ENCODE results near the gene NAA16.

Gene NAA16

DNA sequence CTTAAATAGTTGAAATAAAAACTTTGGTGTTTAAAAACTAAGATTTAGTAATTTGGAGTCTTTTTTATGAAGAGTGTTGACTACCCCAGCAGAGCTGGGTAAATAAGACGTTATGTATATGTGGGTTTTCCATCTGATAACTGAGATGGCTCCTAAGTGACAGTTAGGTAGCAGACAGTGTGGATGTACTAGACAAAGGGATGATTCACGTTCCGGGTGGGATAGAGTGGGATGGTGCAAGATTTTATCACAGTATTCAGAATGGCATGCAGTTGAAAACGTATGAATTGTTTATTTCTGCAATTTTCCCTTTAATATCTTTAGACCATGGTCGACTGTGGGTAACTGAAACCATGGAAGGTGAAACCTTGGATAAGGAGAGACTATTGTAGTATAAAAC lies 50.4 kb downstream of the NAA16 start:
- no peak for DNase-seq

DNA sequence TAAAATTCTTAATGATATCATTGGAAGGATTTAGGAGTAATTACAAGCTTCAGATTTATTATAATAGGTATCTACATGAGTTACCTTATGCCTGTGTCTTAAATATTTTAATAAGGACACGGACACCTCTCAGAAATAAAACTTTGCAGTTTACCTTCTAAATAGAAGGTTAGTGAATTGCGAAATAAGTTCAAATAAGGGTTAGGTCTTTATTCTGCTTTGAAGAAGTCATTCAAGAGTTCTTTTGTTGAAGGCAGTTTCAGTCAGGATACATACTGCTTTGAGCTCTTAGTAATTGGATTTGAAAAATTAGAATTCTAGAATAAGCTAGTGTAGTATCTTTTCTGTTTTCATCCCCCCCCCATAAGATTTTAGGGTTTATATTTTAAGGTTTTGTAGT lies 53.0 kb downstream of the NAA16 start:
- no peak for DNase-seq

DNA sequence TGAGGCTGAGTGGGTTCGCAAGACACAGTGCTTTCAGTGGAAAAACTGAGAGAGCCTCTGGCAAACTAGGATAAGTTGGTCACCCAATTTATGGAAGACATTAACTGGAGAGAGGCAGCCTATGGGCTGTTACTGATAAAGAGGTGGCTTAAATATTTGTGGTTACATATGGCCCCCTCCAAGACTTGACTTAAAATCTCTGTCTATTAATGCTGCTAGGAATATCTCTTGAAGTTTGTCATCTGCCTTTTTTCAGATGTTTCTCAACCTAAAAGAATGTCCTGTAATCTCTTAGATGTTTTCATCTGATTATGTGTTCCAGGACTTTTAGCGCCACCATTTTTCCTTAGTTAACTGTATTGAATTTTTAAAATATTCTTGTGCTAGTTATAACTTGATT lies 54.6 kb downstream of the NAA16 start:
- DNase-seq, result no peak

DNA sequence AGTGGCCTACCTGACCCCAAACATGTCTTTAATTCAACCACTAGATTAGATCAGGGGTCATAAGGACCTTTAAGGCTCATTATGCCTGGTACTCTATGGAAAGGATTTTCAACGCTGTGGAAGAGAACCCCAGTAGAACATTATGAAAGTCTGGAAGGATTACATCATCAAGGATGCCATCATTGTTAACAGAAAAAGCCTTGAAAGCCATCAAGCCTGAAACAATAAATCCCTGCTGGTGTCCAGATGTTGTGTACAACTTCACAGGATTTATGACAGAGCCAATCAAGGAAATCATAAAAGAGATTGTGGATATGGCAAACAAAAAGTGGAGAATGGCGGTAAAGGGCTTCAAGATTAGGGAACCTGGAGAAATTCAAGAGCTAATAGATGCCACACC lies 59.7 kb downstream of the NAA16 start:
- no peak for DNase-seq

DNA sequence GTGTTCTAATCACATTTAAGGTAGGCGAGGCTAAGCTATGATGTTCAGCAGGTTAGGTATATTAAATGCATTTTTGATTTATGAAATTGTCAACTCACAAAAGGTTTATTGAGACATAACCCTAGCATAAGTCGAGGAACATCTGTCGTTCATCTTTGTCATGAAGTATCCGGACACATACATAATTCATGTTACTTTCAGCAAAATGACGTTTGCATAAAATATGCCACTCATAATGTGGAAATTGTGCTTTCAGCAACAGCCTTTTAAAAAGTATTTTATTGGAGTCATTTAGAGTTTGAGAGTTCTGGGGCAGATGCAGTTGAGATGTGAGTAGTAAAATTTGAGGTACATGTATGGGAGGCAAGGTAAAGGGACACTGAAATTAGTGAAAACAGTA lies 66.4 kb downstream of the NAA16 start:
- DNase-seq, result no peak

DNA sequence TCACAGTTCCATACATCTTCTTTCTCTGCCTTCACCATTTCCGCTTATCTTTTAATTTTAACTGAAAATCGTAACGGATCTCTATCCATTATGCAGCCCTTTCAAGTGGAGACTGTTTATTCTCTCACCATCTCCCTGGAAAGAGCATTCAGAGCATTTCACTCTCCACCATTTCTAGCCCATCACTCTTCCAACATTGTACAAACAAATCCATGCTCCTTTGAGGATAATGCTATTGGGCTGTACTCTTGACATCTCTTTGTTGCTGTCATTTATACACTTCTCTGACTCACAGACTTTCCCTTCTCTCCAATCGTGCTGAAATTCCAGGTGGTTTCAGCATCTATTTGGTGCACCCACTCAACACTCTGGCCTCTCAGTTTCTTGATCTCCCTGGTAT lies 71.4 kb downstream of the NAA16 start:
- no peak for DNase-seq

DNA sequence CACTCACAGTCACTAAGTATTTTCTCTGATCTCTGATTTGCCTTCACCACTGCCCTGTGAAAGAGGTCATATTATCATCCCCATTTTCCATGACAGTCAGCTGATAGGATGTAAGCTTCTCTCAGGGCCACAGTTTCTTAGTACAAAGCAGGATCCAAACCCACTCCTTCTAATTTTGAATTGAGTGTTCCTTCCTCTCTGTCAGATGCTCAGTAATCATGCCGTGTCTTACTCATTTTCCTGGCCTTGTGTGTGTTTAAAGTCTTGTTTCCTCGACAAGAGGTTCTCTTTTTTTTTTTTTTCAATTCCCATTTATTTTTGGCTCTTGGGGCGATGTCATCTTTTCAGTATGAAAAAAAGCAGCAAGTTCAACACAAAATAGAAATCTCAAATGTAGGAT lies 72.3 kb downstream of the NAA16 start:
- no peak for DNase-seq

DNA sequence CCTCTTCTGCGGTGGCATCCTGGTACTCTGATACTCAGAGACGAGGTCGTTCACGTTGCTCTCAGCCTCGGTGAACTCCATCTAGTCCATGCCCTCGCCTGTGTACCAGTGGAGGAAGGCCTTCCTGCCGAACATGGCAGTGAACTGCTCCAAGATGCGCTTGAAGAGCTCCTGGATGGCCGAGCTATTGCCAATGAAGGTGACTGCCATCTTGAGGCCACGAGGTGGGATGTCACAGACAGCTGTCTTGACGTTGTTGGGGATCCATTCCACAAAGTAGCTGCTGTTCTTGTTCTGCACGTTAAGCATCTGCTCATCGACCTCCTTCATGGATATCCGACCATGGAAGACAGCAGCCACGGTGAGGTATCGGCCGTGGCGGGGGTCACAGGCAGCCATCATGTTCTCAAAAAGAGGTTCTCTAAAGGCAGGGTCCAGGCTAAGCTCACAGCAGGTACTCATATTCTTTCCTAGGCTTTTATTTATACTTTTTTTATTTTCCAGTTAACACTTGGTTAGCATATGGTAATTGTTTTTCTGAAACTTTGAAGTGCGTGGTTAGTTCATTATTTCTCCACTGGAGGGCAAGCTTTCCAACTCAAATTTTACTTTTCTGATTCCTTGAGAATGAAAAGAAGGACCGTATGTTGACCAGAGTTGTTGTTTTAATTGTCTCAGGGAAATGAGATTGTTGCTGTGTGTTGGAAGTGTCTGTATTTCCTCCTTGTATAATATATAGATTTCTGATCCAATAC lies 73.9 kb downstream of the NAA16 start:
- DNase-seq, result peak; percentile 18

DNA sequence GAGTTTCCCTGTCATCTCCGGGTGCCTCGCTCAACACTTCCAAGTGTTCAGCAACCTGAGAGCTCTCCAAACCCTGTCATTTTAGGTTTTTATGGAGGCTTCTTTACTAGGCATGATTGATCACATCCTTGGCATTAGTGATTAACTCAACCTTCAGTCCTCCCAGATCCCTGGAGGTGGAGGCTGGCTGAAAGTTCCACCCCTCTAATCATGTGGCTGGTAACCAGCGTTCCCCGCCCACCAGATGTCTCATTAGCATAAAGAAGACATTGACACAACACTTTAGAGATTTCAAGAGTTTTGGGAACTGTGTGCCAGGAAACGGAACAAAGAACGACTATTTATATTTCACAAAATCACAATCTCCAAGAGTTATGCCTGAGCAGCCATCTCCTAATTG lies 75.1 kb downstream of the NAA16 start:
- DNase-seq, result no peak

DNA sequence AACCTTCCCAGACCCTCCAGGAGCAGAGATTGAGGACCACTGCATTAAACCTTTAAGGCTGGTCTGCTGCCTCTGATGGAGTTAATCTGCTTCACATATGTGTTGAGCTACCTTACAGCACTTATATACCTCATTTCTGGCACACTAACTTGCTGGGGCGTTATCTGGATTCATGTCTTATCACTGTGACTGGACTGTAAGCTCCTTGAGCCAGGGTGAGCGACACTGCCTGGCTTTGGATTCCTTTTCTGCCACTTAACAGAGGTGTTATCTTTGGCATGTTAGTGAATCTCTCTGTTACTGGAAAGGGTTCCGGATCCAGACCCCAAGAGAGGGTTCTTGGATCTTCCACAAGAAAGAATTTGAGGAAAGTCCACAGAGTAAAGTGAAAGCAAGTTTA lies 76.5 kb downstream of the NAA16 start:
- DNase-seq, result no peak

DNA sequence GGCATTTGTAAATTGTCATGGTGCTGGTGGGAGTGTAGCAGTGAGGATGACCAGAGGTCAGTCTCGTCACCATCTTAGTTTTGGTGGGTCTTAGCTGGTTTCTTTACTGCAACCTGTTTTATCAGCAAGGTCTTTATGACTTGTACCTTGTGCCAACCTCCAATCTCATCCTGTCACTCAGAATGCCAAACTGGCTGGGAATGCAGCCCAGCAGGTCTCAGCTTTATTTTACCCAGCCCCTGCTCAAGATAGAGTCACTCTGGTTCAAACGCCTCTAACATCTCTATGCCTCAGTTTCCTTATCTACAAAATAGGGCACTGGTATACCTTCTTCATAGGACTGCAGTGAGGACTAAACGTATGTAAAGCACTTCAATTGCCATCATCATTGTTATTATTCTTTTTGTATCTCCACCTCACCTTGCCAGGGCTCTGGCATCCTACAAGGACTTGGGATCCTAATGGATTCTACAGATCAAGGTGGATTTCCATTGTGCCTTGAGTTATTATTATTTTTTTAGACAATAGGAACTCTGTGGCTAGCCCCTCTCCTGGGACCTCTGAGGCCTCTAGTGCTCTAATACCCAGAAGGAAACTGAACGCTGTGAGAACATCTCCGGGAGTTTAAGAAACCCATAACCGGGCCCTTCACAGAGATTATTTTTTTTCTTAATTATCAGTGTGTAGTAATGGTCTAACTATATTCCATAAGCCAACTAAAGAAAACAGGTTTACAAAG lies 77.2 kb downstream of the NAA16 start:
- DNase-seq, result no peak

DNA sequence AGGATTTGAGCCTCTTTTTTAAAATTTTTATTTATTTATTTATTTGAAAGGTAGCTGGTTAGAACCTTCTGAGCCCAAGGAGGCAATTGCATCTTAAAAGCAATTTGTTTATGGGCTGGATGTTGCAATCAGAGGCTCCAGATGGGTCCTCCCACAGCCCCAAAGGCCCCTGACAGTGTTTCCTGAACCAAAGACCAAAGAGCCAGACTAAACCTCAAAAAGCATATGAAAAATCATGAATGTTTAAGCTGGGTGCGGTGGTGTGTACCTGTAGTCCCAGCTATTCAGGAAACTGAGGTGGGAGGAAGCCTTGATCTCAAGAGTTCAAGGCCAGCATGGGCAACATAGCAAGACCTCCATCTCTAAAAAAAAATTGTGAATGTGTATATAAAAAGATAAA lies 78.5 kb downstream of the NAA16 start:
- DNase-seq, result no peak

DNA sequence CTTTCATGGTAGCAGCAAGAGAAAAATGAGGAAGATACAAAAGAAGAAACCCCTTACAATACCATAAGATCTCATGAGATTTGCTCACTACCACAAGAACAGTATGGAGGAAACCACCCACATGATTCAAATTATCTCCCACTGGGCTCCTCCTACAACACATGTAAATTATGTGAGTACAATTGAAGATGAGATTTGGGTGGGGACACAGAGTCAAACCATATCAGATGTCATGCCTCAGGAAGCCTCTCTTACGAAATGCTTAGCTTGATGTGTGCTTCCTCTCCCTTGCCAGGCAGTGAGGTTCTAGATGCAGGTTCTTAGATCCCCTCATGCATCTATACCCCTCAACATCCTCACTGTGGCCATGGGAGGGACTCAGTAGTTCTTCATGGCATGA lies 83.1 kb downstream of the NAA16 start:
- no peak for DNase-seq

DNA sequence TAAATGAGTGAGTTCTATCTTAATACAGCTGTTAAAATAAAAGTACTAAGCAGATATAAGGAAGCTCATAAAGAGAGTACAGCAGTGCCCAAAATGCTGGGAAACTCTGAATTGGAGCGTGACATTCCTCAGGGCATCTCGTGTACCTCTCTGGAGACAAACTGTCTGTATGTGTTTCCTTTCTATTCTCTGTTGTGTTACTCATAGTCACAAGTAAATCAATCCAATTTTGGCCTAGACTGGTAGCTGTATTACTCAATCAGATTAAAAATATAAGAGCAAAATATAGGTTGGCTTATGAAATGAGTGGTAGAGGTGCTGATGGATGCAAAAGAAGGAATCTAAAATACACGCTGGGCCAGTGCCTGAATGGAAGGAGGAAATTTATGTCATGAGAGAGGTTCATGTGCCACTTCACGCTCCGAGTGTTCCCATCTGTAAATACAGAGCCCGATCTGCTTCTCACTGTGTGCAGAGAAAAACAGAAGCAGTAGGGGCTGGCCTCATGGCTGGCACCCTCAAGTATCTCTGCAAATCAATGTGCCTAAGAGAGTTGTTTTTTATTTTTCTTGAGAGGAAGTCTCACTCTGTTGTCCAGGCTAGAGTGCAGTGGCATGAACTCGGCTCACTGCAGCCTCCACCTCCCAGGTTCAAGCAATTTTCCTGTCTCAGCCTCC lies 87.6 kb downstream of the NAA16 start:
- DNase-seq, result peak; percentile 23

DNA sequence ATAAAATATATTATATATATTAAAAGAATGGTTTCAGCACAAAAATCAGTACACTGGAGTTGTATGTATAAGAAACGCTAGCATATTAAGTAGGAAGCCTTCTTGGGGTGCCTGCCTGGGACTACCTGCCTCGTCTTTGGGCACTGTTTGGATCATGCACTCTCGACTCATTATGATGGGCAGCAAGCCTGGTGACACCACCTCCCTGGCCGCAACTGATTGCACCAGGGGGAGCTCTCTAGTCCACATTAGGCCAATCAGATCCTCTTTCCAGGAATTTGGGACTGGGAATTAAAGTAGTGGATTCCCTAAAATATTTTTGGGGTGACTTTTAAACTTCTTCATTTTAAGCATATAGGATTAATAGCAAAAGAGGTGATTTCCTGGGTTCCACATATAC lies 90.3 kb downstream of the NAA16 start:
- peak; percentile 67 for DNase-seq

DNA sequence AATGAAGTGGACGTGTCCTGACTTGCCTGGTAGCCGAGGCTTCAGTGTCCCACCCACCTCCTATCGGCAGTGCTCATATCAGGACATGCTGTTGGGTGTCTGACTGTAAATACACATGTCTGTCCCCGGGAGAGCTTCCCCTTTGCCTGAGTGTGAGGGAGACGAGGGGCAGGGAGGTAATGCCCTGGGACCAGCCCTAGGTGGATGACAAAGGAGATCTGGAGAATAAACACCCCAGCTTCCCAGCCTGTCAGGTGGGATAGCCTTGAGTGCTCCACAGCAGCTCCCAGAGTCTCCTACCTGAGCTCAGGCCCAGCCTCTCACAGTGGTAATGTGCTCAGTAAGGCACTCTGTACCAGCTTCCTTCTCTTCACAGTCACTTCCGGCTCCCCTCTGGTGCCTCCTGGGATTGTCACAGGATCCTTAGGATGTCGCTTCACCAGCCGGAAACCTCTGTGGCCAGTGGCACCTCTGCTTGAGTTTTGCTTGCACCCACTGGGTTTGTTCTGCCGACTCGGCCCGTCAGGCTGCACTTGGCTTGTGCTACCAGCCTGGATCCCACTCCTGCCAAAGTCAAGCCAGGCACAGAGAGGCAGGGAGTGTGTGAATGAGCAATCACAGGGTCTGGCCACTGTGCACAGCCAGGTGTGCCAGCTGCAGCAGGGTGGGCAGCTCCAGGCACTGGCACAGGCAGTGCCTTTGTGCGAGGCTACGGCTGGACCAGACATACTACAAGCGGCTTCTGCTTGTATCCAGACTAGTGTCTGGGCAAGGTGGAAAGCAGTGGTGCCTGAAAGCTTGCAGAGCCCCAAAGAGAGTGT lies 91.8 kb downstream of the NAA16 start:
- no peak for DNase-seq

DNA sequence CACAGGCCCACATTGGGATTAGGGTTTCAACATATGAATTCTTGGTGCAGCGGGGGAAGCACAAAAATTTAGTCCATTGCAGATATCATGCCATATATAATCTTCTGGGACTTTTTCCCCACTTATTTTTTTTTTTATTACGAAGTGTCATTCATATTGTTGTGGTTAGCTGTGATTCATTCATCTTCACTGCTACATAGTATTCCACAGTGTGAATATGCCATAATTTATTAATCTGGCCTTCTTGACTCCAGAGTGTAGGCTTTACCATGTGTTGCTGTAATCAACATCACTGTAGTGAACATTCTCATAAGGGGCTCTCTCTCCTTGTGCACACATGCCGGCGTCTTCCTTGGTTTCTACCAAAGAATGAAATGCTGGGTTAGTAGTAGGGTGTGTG lies 92.9 kb downstream of the NAA16 start:
- DNase-seq, result no peak

DNA sequence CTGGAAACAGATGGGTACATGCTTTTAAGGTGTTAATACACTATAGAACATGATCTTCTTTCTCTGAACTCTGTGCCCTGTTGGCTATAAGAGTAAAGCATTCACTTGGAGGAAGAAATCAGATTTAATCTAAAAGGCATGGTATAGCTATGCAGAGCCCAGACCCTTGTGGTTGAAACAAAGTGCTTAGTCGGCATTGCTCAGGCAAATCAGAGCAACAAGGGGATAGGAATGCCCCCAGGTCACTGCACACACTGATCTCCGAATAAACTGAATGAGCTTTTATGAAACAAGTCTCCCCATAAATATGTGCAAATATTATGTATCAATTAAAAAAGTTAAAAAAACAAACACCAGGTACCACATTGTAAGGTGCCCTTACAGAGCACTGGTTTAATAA lies 94.3 kb downstream of the NAA16 start:
- no peak for DNase-seq

DNA sequence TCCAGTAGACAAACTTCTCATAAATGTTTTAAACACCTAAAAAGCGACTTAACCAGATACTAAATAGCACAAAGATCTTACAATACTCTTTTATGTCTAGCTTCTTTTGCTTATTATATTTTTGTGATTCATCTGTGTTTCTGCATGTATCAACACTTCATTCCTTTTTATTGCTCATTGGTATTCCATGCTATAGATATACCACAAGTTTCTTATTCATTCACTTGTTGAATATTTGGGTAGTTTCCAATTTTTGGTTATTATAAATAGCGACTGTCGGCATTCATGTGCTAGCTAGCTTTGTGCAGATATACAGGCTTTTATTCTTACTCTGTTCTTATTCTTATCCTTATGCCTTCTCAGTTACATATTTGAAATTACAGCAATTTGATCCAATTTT lies 96.3 kb downstream of the NAA16 start:
- DNase-seq, result no peak

DNA sequence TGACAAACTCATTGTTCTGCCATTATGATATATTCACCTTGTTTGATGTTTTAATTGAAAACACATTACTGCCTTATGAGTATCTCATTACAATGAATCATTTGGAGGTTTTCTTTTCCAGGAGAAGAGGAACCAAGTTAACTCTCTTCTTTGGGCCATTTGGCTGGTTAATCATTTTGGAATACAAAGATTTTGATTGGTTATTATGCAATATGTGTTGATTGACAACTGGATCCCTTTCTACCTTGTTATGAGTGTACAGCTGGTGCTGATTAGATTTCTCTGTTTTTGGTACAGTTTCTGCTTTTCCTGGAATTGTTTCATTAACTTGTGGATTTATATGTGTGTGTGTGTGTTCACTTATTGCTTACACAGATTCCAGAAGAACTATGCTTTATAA lies 97.1 kb downstream of the NAA16 start:
- DNase-seq, result no peak

DNA sequence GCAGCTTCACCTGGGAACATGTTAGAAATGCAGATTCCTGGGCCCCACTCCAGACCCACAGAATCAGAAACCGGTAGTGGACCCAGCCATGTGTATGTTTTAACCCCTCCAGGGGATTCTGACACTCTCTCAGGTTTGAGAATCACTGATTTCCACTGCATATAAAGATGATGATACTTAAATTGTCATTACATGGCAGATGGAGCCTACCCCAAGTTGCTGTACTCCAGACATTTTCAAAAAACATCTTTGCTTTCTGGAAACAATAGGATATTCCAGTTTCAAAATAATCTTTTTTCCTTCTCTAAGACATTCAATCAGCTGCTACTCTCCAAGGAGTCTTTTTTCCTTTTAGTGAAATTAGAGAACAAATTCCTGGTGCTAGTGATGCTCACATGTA lies 97.7 kb downstream of the NAA16 start:
- no peak for DNase-seq

DNA sequence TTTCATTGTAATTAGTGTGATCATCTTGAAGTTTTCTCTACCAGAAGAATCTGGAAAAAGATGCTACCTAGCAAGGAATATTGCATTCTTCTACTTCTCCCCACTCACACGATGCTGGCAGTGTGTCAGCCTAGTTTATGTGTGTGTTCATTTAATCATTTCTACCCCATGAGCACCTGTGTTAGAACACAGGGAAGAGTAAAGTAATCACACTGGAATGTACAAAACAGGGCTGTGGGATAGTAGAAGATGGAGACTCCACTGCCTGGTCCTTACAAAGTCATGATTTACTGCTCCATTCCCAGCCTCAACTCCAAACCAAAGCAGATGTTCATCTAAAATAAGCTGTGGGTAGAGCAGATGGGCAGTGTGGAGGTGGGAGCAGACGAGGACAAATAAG lies 98.5 kb downstream of the NAA16 start:
- DNase-seq, result no peak

DNA sequence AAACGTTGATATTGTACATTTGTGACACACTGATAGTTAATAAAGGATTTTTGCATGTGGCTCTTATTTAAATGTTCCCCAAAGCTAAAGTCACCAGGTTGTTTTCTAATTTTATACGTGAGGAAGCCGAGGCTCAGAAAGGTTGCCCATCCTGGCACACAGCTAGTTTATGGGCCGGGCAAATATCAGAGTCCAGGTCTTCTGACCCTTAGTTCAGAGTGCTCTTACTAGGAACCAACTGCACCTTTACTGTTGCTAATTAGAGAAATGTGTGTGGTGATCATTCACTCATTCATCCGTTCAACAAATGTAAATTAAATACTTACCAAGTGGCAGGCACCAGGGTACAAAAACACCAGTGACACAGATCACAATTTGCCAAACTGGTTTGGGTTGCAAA lies 100.0 kb downstream of the NAA16 start:
- DNase-seq, result no peak

Measured in eye (tissue), 1 donor.